ENCODE data around the gene DSP.

- TF ChIP-seq CTCF (IDR thresholded peaks at IDR 0.05), result no peak
- no peak for TF ChIP-seq POLR2A (IDR thresholded peaks at IDR 0.05)
Observed at GRCh38 chr6:7562769-7563168, 21.3 kb downstream of the DSP start.
